PC-3 (cell line): ENCODE measurements around the gene MMP20. TPM values are rescaled to one million over a fixed set of nuclear protein-coding genes. Genes with fewer than 3 reads are reported as not detected.

Experiments
- ATAC-seq: fragments of 200-7000 bp; cut with Tn5 transposase; 2 replicates; pipeline ENCODE4 v1.9.1; 2020; ENCODE audit warnings: mild to moderate bottlenecking, moderate library complexity
- BruUV-seq: library from RNA; stranded (reverse); fragments of 400-500 nt; replicated peaks from 2 replicates; lab custom pipeline; 2021; lab: Mats Ljungman, UMichigan
- CTCF ChIA-PET: fragments of 300-600 bp; sonication (Branson Sonifier 250); formaldehyde crosslinking; loops from one replicate; lab custom pipeline; 2022; ENCODE audit warnings: antibody characterized with exemption; lab: Charles Lee
- POLR2A ChIA-PET: fragments of 300-600 bp; sonication (Branson Sonifier 250); formaldehyde crosslinking; loops from one replicate; lab custom pipeline; 2022; ENCODE audit warnings: antibody characterized with exemption; ENCODE audit not compliant: unreplicated experiment; lab: Charles Lee
- DNase-seq: peaks from one replicate; pipeline ENCODE4 v3.0.0-alpha.2; 2015
- H2AFZ ChIP-seq: fragments of 300-600 bp; sonication (generic); 2 replicates; pipeline ENCODE4 v1.6.0; 2016; ENCODE audit warnings: antibody characterized with exemption, low read length
- H3F3A ChIP-seq: fragments of 300-600 bp; sonication (generic); one replicate; pipeline ENCODE4 v1.6.0; 2017; ENCODE audit warnings: antibody characterized with exemption, low read length, control low read depth, mild to moderate bottlenecking; ENCODE audit not compliant: unreplicated experiment
- H3K27ac ChIP-seq: fragments of 300-600 bp; sonication (generic); 2 replicates; pipeline ENCODE4 v1.5.1; 2016; ENCODE audit warnings: mild to moderate bottlenecking, low read length
- H3K27me3 ChIP-seq: fragments of 300-600 bp; sonication (generic); 2 replicates; pipeline ENCODE4 v1.6.1; 2016; ENCODE audit warnings: low read length, mixed read lengths
- H3K36me3 ChIP-seq: fragments of 300-600 bp; sonication (generic); 2 replicates; pipeline ENCODE4 v1.6.1; 2016; ENCODE audit warnings: low read depth, mixed run types, low read length, mixed read lengths
- H3K4me1 ChIP-seq: fragments of 300-600 bp; sonication (generic); 2 replicates; pipeline ENCODE4 v1.5.1; 2016; ENCODE audit warnings: low read length; ENCODE audit not compliant: insufficient read depth
- H3K4me2 ChIP-seq: fragments of 300-600 bp; sonication (generic); 2 replicates; pipeline ENCODE4 v1.6.0; 2016; ENCODE audit warnings: low read length
- H3K4me3 ChIP-seq: fragments of 300-600 bp; sonication (generic); 2 replicates; pipeline ENCODE4 v1.5.1; 2016; ENCODE audit warnings: mild to moderate bottlenecking, low read length, mixed read lengths
- H3K79me2 ChIP-seq: fragments of 300-600 bp; sonication (generic); 2 replicates; pipeline ENCODE4 v1.6.1; 2017; ENCODE audit warnings: low read length, mixed read lengths
- H3K9ac ChIP-seq: fragments of 300-600 bp; sonication (generic); 2 replicates; pipeline ENCODE4 v1.6.0; 2016; ENCODE audit warnings: mild to moderate bottlenecking, low read length
- H3K9me2 ChIP-seq: fragments of 300-600 bp; sonication (generic); replicated peaks from 2 replicates; pipeline ENCODE4 v1.6.1; 2016; ENCODE audit warnings: mixed run types, low read length, mixed read lengths
- H3K9me3 ChIP-seq: fragments of 300-600 bp; sonication (generic); 2 replicates; pipeline ENCODE4 v1.6.1; 2016; ENCODE audit warnings: low read length, mixed read lengths
- H4K20me1 ChIP-seq: fragments of 300-600 bp; sonication (generic); 2 replicates; pipeline ENCODE4 v1.6.1; 2016; ENCODE audit warnings: low read length, mixed read lengths
- CTCF ChIP-seq: fragments of 300-600 bp; sonication (generic); conservative IDR thresholded peaks from 2 replicates; pipeline ENCODE4 v1.5.1; 2017; ENCODE audit warnings: antibody characterized with exemption, low read depth, mild to moderate bottlenecking, low read length
- EZH2 ChIP-seq: fragments of 300-600 bp; sonication (generic); IDR thresholded peaks from one replicate; pipeline ENCODE4 v1.6.1; 2017; ENCODE audit warnings: antibody characterized with exemption, mild to moderate bottlenecking, low read length; ENCODE audit not compliant: unreplicated experiment
- EZH2phosphoT487 ChIP-seq: fragments of 300-600 bp; sonication (generic); IDR thresholded peaks from 2 replicates; pipeline ENCODE4 v1.6.1; 2018; ENCODE audit warnings: mild to moderate bottlenecking, antibody characterized with exemption, low read length, borderline replicate concordance
- intact Hi-C: fragments of 100-400 bp; cut with micrococcal nuclease; formaldehyde crosslinking; loops from 2 replicates; pipeline ENCODE4 v1.9.0; 2023
- total RNA-seq: library from RNA; depleted of rRNA; stranded (reverse); fragments of >200 nt; gene quantifications from 2 replicates; pipeline ENCODE4 v1.2.3, GENCODE V29; 2014

The MMP20 gene
- total RNA-seq, 1 experiment from 2014 or later = not detected

- BruUV-seq = no TSS peak
- Histone ChIP-seq H3K9me3 (no peaks in the 10 kb centered on the region), H3K9ac (no peak overlapping the region), H4K20me1 (no peaks in the 10 kb centered on the region), H2AFZ (no peak overlapping the region), H3K79me2 (no peaks in the 10 kb centered on the region), H3K27ac (no peak overlapping the region), H3K4me3 (no peak overlapping the region), H3K36me3 (no peaks in the 10 kb centered on the region), H3K4me1 (peaks cover 4% of the 10 kb centered on the region; the same call in 1 of the 2 replicates), H3K4me2 (no peak overlapping the region), H3F3A (no peaks in the 10 kb centered on the region), H3K27me3 (no peaks in the 10 kb centered on the region), H3K9me2 (no peaks in the 10 kb centered on the region)
- POLR2A ChIA-PET = no interaction called here
- intact Hi-C loops = no loop called here
- DNase-seq (no peak), ATAC-seq (no peak)
- TF ChIP-seq CTCF = no peak
- CTCF ChIA-PET = no interaction called here
Observed at GRCh38 chr11:102591160-102591718, 33.9 kb downstream of the MMP20 start.

GRCh38 chr11:102590276-102591049 lies 34.7 kb downstream of the MMP20 start:
- no peak overlapping the region for H3K27ac ChIP-seq
- H3K79me2 ChIP-seq = no peaks in the 10 kb centered on the region
- BruUV-seq = no TSS peak
- H3K4me1 ChIP-seq = peaks cover 4% of the 10 kb centered on the region; the same call in 1 of the 2 replicates
- H3K36me3 ChIP-seq = no peaks in the 10 kb centered on the region
- no peaks in the 10 kb centered on the region for H3K27me3 ChIP-seq
- intact Hi-C loops = no loop called here
- ChIA-PET POLR2A (no interaction called here), CTCF (no interaction called here)
- no peak overlapping the region for H3K4me3 ChIP-seq
- H3F3A ChIP-seq = no peaks in the 10 kb centered on the region
- no peaks in the 10 kb centered on the region for H3K9me2 ChIP-seq
- no peak overlapping the region for H3K9ac ChIP-seq
- H3K9me3 ChIP-seq = no peaks in the 10 kb centered on the region
- H4K20me1 ChIP-seq = no peaks in the 10 kb centered on the region
- no peak overlapping the region for H2AFZ ChIP-seq
- DNase-seq = no peak
- TF ChIP-seq EZH2phosphoT487 (no peak), EZH2 (no peak), CTCF (no peak)
- H3K4me2 ChIP-seq = no peak overlapping the region
- ATAC-seq = no peak

- Histone ChIP-seq H3K4me2 (no peak overlapping the region), H3K27ac (no peak overlapping the region), H3K9ac (no peak overlapping the region), H4K20me1 (no peaks in the 10 kb centered on the region), H3K27me3 (no peaks in the 10 kb centered on the region), H3K79me2 (no peaks in the 10 kb centered on the region), H2AFZ (no peak overlapping the region), H3K36me3 (no peaks in the 10 kb centered on the region), H3F3A (no peaks in the 10 kb centered on the region), H3K4me1 (peaks cover 4% of the 10 kb centered on the region; the same call in 1 of the 2 replicates), H3K9me2 (no peaks in the 10 kb centered on the region), H3K4me3 (no peak overlapping the region), H3K9me3 (no peaks in the 10 kb centered on the region)
- TF ChIP-seq EZH2 (no peak), CTCF (no peak), EZH2phosphoT487 (no peak)
- ChIA-PET POLR2A (no interaction called here), CTCF (no interaction called here)
- ATAC-seq = no peak
- DNase-seq = no peak
- BruUV-seq = no TSS peak
- intact Hi-C loops = no loop called here
Observed at GRCh38 chr11:102589047-102589459, 36.1 kb downstream of the MMP20 start.
